Measurements from ENCODE around the gene CFAP43. TPM values are rescaled to one million over a fixed set of nuclear protein-coding genes. Genes with fewer than 3 reads are reported as not detected.

Gene CFAP43
- total RNA-seq, 1 experiment from 2014 or later, result 6.0 TPM

GRCh38 chr10:104101902-104102301 lies 130.3 kb downstream of the CFAP43 start:
- no TSS peak for BruUV-seq (replicated peaks)
- Histone ChIP-seq H4K20me1 (ENCODE audit: insufficient read depth) (no peaks in the 10 kb centered on the region), H3F3A (ENCODE audit: insufficient read depth, low read depth) (peaks cover 9% of the 10 kb centered on the region; the same call in 1 of the 2 replicates), H3K79me2 (ENCODE audit: low read depth) (no peaks in the 10 kb centered on the region), H3K27me3 (ENCODE audit: insufficient read depth, low read depth) (no peaks in the 10 kb centered on the region), H3K36me3 (ENCODE audit: low read depth) (no peaks in the 10 kb centered on the region), H3K4me3 (no peak overlapping the region), H2AFZ (no peak overlapping the region), H3K4me2 (no peak overlapping the region), H3K9me3 (ENCODE audit: insufficient read depth, low read depth) (no peaks in the 10 kb centered on the region), H3K4me1 (replicated peaks; ENCODE audit: insufficient read depth) (peaks cover 21% of the 10 kb centered on the region), H3K9me2 (ENCODE audit: insufficient read depth) (no peaks in the 10 kb centered on the region), H3K27ac (no peak overlapping the region)
- TF ChIP-seq EZH2 (IDR thresholded peaks at IDR 0.05; ENCODE audit: low read depth), result no peak
- TF ChIP-seq, protein P1, sequence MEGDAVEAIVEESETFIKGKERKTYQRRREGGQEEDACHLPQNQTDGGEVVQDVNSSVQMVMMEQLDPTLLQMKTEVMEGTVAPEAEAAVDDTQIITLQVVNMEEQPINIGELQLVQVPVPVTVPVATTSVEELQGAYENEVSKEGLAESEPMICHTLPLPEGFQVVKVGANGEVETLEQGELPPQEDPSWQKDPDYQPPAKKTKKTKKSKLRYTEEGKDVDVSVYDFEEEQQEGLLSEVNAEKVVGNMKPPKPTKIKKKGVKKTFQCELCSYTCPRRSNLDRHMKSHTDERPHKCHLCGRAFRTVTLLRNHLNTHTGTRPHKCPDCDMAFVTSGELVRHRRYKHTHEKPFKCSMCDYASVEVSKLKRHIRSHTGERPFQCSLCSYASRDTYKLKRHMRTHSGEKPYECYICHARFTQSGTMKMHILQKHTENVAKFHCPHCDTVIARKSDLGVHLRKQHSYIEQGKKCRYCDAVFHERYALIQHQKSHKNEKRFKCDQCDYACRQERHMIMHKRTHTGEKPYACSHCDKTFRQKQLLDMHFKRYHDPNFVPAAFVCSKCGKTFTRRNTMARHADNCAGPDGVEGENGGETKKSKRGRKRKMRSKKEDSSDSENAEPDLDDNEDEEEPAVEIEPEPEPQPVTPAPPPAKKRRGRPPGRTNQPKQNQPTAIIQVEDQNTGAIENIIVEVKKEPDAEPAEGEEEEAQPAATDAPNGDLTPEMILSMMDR (conservative IDR thresholded peaks at IDR 0.05), result no peak
- intact Hi-C loops (cut with micrococcal nuclease; ENCODE audit: unreplicated experiment), result loop anchor here (2.0 kb wide), 1 partner anchor 29 kb away; no protein-coding TSS in a partner anchor
- CTCF ChIA-PET, result no interaction called here
- POLR2A ChIA-PET (ENCODE audit: unreplicated experiment), result no interaction called here
- DNase-seq, result no peak

- POLR2A ChIA-PET (ENCODE audit: unreplicated experiment), result no interaction called here
- H3K79me2 ChIP-seq (ENCODE audit: low read depth), result no peaks in the 10 kb centered on the region
Observed at GRCh38 chr10:104100795-104101194, 131.4 kb downstream of the CFAP43 start.

DNA sequence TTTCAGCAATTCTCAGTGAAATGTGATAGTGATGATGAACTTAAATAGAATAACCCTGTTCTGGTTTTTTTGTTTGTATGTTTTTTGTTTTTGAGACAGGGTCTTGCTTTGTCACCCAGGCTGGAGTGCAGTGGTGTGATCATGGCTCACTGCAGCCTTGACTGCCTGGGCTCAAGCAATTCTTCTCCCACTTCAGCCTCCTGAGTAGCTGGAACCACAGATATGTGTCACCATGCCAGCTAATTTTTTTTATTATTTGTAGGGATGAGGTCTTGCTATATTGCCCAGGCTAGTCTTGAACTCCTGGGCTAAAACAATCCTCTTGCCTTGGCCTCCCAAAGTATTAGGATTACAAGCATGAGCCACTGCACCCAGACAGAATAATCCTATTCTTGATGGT lies 132.2 kb downstream of the CFAP43 start:
- H3K9me3 ChIP-seq (ENCODE audit: insufficient read depth, low read depth), result no peaks in the 10 kb centered on the region
- H3K36me3 ChIP-seq (ENCODE audit: low read depth), result no peaks in the 10 kb centered on the region
- H4K20me1 ChIP-seq (ENCODE audit: insufficient read depth), result no peaks in the 10 kb centered on the region
- ChIA-PET CTCF (interaction anchor here (0.6 kb wide), 1 partner anchor 21 kb away, joined by 20 read pairs; no protein-coding TSS in a partner anchor), POLR2A (ENCODE audit: unreplicated experiment) (no interaction called here)
- no peak for DNase-seq
- intact Hi-C loops (cut with micrococcal nuclease; ENCODE audit: unreplicated experiment), result loop anchor here (2.0 kb wide), 1 partner anchor 31 kb away; no protein-coding TSS in a partner anchor
- TSS peak; percentile 65 for BruUV-seq (replicated peaks)
- H2AFZ ChIP-seq, result no peak overlapping the region
- H3F3A ChIP-seq (ENCODE audit: insufficient read depth, low read depth), result peaks cover 9% of the 10 kb centered on the region; the same call in 1 of the 2 replicates
- no peaks in the 10 kb centered on the region for H3K79me2 ChIP-seq (ENCODE audit: low read depth)
- peak overlapping the region; percentile 57 for H3K27ac ChIP-seq
- H3K4me1 ChIP-seq (replicated peaks; ENCODE audit: insufficient read depth), result peaks cover 21% of the 10 kb centered on the region
- TF ChIP-seq, protein P1 (conservative IDR thresholded peaks at IDR 0.05), result no peak
- TF ChIP-seq EZH2 (IDR thresholded peaks at IDR 0.05; ENCODE audit: low read depth), result no peak
- peak overlapping the region; percentile 35 for H3K4me2 ChIP-seq
- H3K4me3 ChIP-seq, result no peak overlapping the region
- no peaks in the 10 kb centered on the region for H3K27me3 ChIP-seq (ENCODE audit: insufficient read depth, low read depth)
- no peaks in the 10 kb centered on the region for H3K9me2 ChIP-seq (ENCODE audit: insufficient read depth)

More at GRCh38 chr10:104100795-104101194, 131.4 kb downstream of the CFAP43 start:
- Histone ChIP-seq H4K20me1 (ENCODE audit: insufficient read depth) (no peaks in the 10 kb centered on the region), H3K9me2 (ENCODE audit: insufficient read depth) (no peaks in the 10 kb centered on the region), H3K4me3 (no peak overlapping the region), H3K4me1 (replicated peaks; ENCODE audit: insufficient read depth) (peaks cover 21% of the 10 kb centered on the region), H2AFZ (no peak overlapping the region), H3K27me3 (ENCODE audit: insufficient read depth, low read depth) (no peaks in the 10 kb centered on the region), H3K4me2 (no peak overlapping the region), H3K27ac (no peak overlapping the region), H3K36me3 (ENCODE audit: low read depth) (no peaks in the 10 kb centered on the region), H3K9me3 (ENCODE audit: insufficient read depth, low read depth) (no peaks in the 10 kb centered on the region), H3F3A (ENCODE audit: insufficient read depth, low read depth) (peaks cover 9% of the 10 kb centered on the region; the same call in 1 of the 2 replicates)
- CTCF ChIA-PET, result no interaction called here
- intact Hi-C loops (cut with micrococcal nuclease; ENCODE audit: unreplicated experiment), result loop anchor here (2.0 kb wide), 1 partner anchor 30 kb away; no protein-coding TSS in a partner anchor
- no TSS peak for BruUV-seq (replicated peaks)
- TF ChIP-seq EZH2 (IDR thresholded peaks at IDR 0.05; ENCODE audit: low read depth), result no peak
- TF ChIP-seq, protein P1 (conservative IDR thresholded peaks at IDR 0.05), result no peak
- no peak for DNase-seq
